ENCODE results near the gene ATP13A2.
"Not testable (repeated sequence)": the region's sequence is repeated elsewhere in the genome, so short reads cannot be mapped to it uniquely, and the experiment has no call there.

The ATP13A2 gene

GRCh38 chr1:16954579-16954978, 57.1 kb downstream of the ATP13A2 start:
- Histone ChIP-seq H3K9me3 (ENCODE audit: insufficient read depth, low read depth, low read length) (no peaks in the 10 kb centered on the region), H3K4me3 (ENCODE audit: low read length, poor library complexity, severe bottlenecking) (no peak overlapping the region), H4K20me1 (ENCODE audit: insufficient read depth, low read length, poor library complexity, severe bottlenecking) (no peaks in the 10 kb centered on the region), H3K79me2 (ENCODE audit: insufficient read depth, low read length) (no peaks in the 10 kb centered on the region), H3F3A (ENCODE audit: low read depth) (no peaks in the 10 kb centered on the region), H3K27me3 (ENCODE audit: insufficient read depth, low read length, poor library complexity, severe bottlenecking) (no peaks in the 10 kb centered on the region), H2AFZ (ENCODE audit: low read length) (no peak overlapping the region), H3K9me2 (replicated peaks; ENCODE audit: low read depth, low read length) (no peaks in the 10 kb centered on the region), H3K4me1 (ENCODE audit: insufficient read depth, low read length, poor library complexity, severe bottlenecking) (no peaks in the 10 kb centered on the region), H3K36me3 (ENCODE audit: insufficient read depth, low read length) (no peaks in the 10 kb centered on the region), H3K9ac (ENCODE audit: low read depth, low read length, poor library complexity, severe bottlenecking) (no peak overlapping the region), H3K4me2 (ENCODE audit: low read depth, low read length, poor library complexity, severe bottlenecking) (no peak overlapping the region)
- TF ChIP-seq EZH2phosphoT487 (IDR thresholded peaks at IDR 0.05; ENCODE audit: borderline replicate concordance): no peak
- no peak for TF ChIP-seq CTCF (conservative IDR thresholded peaks at IDR 0.05; ENCODE audit: low read length)

- not testable (repeated sequence) for H3F3A ChIP-seq (ENCODE audit: low read depth); H3K9ac ChIP-seq (ENCODE audit: low read depth, low read length, poor library complexity, severe bottlenecking); H3K4me1 ChIP-seq (ENCODE audit: insufficient read depth, low read length, poor library complexity, severe bottlenecking); H4K20me1 ChIP-seq (ENCODE audit: insufficient read depth, low read length, poor library complexity, severe bottlenecking); H3K36me3 ChIP-seq (ENCODE audit: insufficient read depth, low read length); H3K27me3 ChIP-seq (ENCODE audit: insufficient read depth, low read length, poor library complexity, severe bottlenecking); H3K79me2 ChIP-seq (ENCODE audit: insufficient read depth, low read length); H3K4me3 ChIP-seq (ENCODE audit: low read length, poor library complexity, severe bottlenecking); H3K9me3 ChIP-seq (ENCODE audit: insufficient read depth, low read depth, low read length); H3K4me2 ChIP-seq (ENCODE audit: low read depth, low read length, poor library complexity, severe bottlenecking); H3K9me2 ChIP-seq (replicated peaks; ENCODE audit: low read depth, low read length); H2AFZ ChIP-seq (ENCODE audit: low read length)
These were observed 59.4 kb downstream of the ATP13A2 start for GRCh38 chr1:16952376-16952775.

- H3K9me3 ChIP-seq (ENCODE audit: insufficient read depth, low read depth, low read length); H3K9ac ChIP-seq (ENCODE audit: low read depth, low read length, poor library complexity, severe bottlenecking); H3K4me1 ChIP-seq (ENCODE audit: insufficient read depth, low read length, poor library complexity, severe bottlenecking); H3K27me3 ChIP-seq (ENCODE audit: insufficient read depth, low read length, poor library complexity, severe bottlenecking); H3K36me3 ChIP-seq (ENCODE audit: insufficient read depth, low read length); H3F3A ChIP-seq (ENCODE audit: low read depth); H2AFZ ChIP-seq (ENCODE audit: low read length); H3K4me3 ChIP-seq (ENCODE audit: low read length, poor library complexity, severe bottlenecking); H3K79me2 ChIP-seq (ENCODE audit: insufficient read depth, low read length); H4K20me1 ChIP-seq (ENCODE audit: insufficient read depth, low read length, poor library complexity, severe bottlenecking); H3K4me2 ChIP-seq (ENCODE audit: low read depth, low read length, poor library complexity, severe bottlenecking); H3K9me2 ChIP-seq (replicated peaks; ENCODE audit: low read depth, low read length): not testable (repeated sequence)
These were observed 62.7 kb downstream of the ATP13A2 start for GRCh38 chr1:16949026-16949425.

GRCh38 chr1:16948282-16948891, 63.3 kb downstream of the ATP13A2 start:
- H3K4me3 ChIP-seq (ENCODE audit: low read length, poor library complexity, severe bottlenecking); H3F3A ChIP-seq (ENCODE audit: low read depth); H3K27me3 ChIP-seq (ENCODE audit: insufficient read depth, low read length, poor library complexity, severe bottlenecking); H3K79me2 ChIP-seq (ENCODE audit: insufficient read depth, low read length); H4K20me1 ChIP-seq (ENCODE audit: insufficient read depth, low read length, poor library complexity, severe bottlenecking); H3K9me3 ChIP-seq (ENCODE audit: insufficient read depth, low read depth, low read length); H3K4me2 ChIP-seq (ENCODE audit: low read depth, low read length, poor library complexity, severe bottlenecking); H3K4me1 ChIP-seq (ENCODE audit: insufficient read depth, low read length, poor library complexity, severe bottlenecking); H3K9ac ChIP-seq (ENCODE audit: low read depth, low read length, poor library complexity, severe bottlenecking); H2AFZ ChIP-seq (ENCODE audit: low read length); H3K9me2 ChIP-seq (replicated peaks; ENCODE audit: low read depth, low read length); H3K36me3 ChIP-seq (ENCODE audit: insufficient read depth, low read length): not testable (repeated sequence)

GRCh38 chr1:16946646-16947045, 65.1 kb downstream of the ATP13A2 start:
- TF ChIP-seq EZH2phosphoT487 (IDR thresholded peaks at IDR 0.05; ENCODE audit: borderline replicate concordance): no peak
- TF ChIP-seq CTCF (conservative IDR thresholded peaks at IDR 0.05; ENCODE audit: low read length): no peak
- Histone ChIP-seq H3F3A (ENCODE audit: low read depth) (no peaks in the 10 kb centered on the region), H2AFZ (ENCODE audit: low read length) (no peak overlapping the region), H3K4me1 (ENCODE audit: insufficient read depth, low read length, poor library complexity, severe bottlenecking) (no peaks in the 10 kb centered on the region), H3K4me3 (ENCODE audit: low read length, poor library complexity, severe bottlenecking) (no peak overlapping the region), H3K79me2 (ENCODE audit: insufficient read depth, low read length) (no peaks in the 10 kb centered on the region), H3K4me2 (ENCODE audit: low read depth, low read length, poor library complexity, severe bottlenecking) (no peak overlapping the region), H3K9me2 (replicated peaks; ENCODE audit: low read depth, low read length) (no peaks in the 10 kb centered on the region), H3K36me3 (ENCODE audit: insufficient read depth, low read length) (no peaks in the 10 kb centered on the region; the same call in 1 of the 2 replicates), H4K20me1 (ENCODE audit: insufficient read depth, low read length, poor library complexity, severe bottlenecking) (no peaks in the 10 kb centered on the region), H3K9me3 (ENCODE audit: insufficient read depth, low read depth, low read length) (no peaks in the 10 kb centered on the region), H3K9ac (ENCODE audit: low read depth, low read length, poor library complexity, severe bottlenecking) (no peak overlapping the region), H3K27me3 (ENCODE audit: insufficient read depth, low read length, poor library complexity, severe bottlenecking) (no peaks in the 10 kb centered on the region)

- H3K9ac ChIP-seq (ENCODE audit: low read depth, low read length, poor library complexity, severe bottlenecking): not testable (repeated sequence)
These were observed 65.5 kb downstream of the ATP13A2 start for GRCh38 chr1:16946185-16946584.

More at GRCh38 chr1:16946185-16946584, 65.5 kb downstream of the ATP13A2 start:
- not testable (repeated sequence) for H3K9me3 ChIP-seq (ENCODE audit: insufficient read depth, low read depth, low read length); H3F3A ChIP-seq (ENCODE audit: low read depth); H3K79me2 ChIP-seq (ENCODE audit: insufficient read depth, low read length); H3K4me2 ChIP-seq (ENCODE audit: low read depth, low read length, poor library complexity, severe bottlenecking); H3K4me3 ChIP-seq (ENCODE audit: low read length, poor library complexity, severe bottlenecking); H3K9me2 ChIP-seq (replicated peaks; ENCODE audit: low read depth, low read length); H3K4me1 ChIP-seq (ENCODE audit: insufficient read depth, low read length, poor library complexity, severe bottlenecking); H3K36me3 ChIP-seq (ENCODE audit: insufficient read depth, low read length); H3K27me3 ChIP-seq (ENCODE audit: insufficient read depth, low read length, poor library complexity, severe bottlenecking); H2AFZ ChIP-seq (ENCODE audit: low read length); H4K20me1 ChIP-seq (ENCODE audit: insufficient read depth, low read length, poor library complexity, severe bottlenecking)

Data from Loucy (cell line).